Activated CD8-positive, alpha-beta memory T cell treated with anti-CD3 and anti-CD28 coated beads for 4 hours (primary cell): ENCODE results near the gene SLC9A3.

Experiments
- DNase-seq, 2 donors: peaks; one replicate each; pipeline ENCODE4 v3.0.0-alpha.2; 2020; ENCODE audit warnings: low read depth in 2 of 2

Gene SLC9A3

DNA sequence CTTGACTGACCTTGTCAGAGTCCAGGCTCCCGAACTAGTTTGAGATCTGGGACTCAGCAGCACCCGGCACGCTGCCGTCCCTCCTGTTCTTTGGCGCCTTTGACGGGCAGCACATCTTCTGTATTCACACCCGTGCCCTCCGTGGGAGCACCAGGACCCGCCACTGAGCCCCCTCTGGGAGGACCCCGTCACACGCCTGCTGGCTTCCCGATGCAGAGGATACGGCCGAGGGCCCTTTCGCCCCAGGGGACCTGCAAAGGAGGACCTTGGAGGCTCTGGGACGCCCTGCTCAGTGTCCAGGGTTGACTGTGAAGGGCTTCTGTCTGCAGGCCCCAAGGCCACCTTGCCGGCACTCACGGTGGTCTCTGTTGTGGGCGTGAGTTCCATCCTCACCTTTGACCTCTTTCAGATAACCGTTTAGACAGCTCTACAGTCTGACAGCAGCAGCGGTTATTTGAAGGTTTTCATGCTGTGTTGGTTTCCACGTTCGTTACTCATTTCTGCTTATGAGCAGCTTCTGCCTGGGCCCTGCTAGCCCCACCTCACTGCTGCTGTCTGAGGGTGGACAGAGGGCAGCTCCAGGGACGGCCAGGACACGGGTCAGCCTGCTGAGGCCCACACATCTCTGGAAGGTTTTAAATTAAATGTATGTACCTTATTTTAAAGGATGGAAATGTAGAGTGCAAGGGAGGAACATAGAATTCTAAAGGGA is 93.9 kb downstream of the SLC9A3 start:
- no peak for DNase-seq

DNA sequence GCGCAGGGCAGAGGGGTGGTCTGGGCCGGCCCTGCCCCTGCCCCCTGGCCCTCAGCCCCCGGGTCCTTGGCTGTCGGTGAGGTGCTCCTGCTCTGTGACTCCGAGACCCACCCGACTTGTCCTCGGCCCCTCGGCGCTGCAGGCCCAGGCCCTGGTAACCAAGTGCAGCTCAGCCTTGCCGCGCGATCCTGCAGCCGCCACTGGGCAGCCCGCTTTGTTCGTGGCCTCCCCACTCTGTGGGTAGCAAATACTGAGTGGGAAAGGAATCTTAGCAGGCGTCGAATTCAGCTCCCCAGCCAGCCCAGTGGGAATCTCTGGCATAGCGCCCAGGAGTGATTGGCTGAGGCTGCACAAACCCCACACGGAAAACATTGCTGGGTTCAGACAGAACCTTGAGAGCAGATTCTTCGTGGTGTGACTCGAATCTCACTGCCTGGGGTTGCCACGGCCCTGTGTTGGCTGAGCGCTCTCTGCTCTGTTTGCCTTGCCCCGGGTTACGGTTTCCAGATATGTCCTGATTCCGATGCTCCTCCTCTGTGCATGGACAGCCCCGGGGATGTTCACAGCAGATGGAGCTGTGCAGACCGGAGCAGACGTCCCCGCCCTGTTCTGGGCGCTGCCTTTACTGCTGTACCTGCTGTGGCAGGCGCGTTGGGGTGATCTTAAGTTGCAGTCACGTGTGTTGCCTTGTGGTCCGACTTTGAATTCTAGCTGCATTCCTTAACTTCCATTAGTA is 94.6 kb downstream of the SLC9A3 start:
- DNase-seq = no peak

DNA sequence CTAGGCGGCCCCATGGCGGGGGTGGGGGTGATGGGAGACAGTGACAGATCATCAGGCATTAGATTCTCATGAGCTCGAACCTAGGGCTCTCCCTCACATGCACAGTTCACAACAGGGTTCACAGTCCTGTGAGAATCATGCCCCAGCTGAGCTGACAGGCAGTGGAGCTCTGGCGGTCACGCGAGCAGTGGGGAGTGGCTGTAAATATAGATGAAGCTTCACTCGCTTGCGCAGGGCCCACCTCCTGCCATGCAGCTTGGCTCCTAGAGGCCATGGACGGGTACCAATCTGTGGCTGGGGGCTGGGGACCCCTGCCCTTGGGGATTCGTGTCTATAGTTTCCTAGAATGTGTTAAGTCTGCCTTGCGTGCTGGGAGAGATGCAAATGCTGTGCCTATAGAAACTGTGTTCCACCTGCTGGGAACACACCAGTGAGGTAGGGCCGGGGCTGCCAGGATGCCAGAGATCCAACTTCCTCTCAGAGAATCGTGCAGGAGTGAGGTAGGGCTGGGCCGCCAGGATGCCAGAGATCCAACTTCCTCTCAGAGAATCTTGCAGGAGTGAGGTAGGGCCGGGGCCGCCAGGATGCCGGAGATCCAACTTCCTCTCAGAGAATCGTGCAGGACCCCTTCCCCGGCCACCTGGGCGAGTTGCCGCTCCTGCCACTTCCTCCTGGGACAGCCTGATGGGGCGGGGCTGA is 95.3 kb downstream of the SLC9A3 start:
- no peak for DNase-seq

DNA sequence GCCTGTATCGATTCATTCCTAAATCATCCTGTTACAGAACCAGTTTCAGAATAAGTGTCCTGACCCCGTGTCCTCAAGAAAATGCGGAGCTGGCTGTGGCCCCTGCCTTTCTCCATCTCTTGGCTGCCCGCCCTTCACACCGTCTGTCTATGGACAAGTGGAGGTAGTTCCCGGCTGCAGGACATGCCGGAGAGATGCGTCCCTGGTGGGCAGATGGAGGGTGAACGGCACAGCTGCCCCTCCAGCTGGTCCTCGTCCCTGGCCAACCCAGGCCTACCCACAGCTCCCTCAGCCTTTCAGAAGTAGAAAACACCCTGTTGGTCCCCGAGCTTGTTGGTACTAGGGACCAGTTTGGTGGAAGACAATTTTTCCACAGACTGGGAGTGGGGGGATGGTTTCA is 96.0 kb downstream of the SLC9A3 start:
- no peak for DNase-seq

DNA sequence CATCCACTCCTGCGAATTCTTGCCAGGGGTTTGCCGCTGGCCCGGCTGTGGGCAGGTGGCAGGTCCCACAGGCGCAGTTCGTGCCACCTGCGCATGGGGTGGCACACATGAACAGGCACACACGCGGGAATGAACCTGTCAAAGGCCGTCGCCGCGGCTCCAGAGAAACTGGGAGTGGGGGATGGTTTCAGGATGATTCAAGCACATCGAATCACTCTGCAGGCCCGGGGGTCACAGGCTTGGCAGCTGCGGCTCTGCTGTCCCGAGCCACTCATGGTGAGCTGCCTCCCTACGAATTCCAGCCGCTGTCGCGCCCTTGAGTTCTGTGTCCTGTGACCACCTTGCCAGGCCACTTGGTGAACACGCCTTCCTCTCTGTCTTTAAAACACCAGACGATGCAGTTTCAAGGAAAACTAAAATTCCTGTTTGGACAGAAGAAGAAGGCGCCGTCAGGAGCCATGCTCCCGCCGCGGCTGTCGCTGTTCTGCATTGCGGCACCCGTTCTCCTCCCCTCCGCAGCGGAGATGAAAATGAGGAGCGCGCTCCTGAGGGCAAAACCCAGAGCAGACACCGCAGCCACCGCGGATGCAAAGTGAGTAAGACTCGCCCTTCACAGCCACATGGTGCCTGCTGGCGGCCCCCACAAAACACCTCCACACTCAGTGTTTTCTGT is 96.7 kb downstream of the SLC9A3 start:
- DNase-seq = no peak

DNA sequence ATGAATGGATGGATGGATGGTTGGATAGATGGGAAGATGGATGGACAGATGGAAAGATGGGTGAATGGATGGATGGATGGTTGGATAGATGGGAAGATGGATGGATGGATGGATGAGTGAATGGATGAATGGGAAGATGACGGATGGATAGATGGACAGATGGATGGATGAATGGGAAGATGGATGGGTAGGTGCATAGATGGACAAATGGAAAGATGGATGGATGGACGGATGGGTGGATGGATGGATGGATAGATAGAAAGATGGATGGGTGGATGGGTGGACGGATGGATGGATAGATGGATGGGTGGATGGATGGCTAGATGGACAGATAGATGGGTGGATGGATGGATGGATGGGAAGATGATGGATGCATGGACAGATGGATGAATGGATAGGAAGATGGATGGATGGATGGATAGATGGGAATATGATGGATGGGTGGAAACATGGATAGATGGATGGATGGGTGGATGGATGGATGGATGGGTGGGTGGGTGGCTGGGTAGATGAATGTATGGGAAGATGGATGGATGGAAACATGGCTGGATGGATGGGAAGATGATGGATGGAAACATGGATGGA is 97.8 kb downstream of the SLC9A3 start:
- DNase-seq = no peak

DNA sequence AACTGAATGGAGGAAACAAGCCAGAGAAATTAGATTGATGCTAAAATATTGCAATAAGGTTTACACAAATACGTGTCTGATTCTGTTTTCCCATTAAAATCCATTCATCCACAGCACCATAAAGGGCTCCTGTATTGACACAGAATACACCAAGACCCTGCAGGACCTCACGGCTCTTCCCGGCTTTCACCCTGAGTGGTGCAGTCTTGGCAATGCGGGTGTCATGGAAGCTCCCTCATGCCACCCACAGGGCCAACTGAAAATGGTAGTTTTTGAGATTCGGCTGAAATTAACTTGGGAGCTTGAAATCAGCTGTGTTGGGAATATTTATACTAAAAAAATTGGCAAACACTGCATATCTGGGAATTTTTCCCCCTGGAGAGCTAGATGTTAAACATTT is 98.5 kb downstream of the SLC9A3 start:
- no peak for DNase-seq

DNA sequence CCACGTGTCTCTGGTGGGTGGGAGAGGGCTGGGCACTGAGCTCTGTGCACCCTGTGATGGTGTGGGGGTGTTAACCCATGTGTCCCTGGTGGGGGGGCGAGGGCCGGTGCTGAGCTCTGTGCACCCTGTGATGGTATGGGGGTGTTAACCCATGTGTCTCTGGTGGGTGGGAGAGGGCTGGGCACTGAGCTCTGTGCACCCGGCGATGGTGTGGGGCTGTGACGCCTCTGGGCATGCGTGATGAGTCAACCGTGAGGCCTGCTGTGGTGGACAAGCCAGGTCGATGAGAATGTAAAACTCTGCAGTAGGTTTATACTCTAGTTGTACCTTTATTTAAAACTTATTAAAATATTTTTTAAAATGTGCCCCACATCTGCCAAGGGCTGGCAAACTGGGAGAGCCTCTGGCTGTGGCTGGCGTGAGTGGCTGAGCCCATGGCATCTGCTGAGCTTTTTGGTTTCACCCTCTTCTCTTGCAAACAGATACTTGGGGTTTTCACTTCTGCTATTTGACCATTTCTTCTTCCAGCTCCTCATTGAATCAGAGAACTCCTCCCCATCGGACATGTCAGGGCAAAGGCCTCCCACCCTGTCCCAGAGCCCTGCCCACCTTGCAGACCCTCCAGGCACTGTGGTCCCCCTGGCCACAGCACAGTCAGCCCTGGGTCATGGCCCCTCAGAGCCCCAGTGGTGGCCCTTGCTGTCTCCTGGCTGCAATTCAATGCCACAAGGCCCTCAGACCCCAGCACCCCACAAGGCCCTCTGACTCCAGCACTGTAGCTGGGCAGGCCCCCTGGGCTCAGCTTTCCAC is 99.7 kb downstream of the SLC9A3 start:
- DNase-seq = no peak

DNA sequence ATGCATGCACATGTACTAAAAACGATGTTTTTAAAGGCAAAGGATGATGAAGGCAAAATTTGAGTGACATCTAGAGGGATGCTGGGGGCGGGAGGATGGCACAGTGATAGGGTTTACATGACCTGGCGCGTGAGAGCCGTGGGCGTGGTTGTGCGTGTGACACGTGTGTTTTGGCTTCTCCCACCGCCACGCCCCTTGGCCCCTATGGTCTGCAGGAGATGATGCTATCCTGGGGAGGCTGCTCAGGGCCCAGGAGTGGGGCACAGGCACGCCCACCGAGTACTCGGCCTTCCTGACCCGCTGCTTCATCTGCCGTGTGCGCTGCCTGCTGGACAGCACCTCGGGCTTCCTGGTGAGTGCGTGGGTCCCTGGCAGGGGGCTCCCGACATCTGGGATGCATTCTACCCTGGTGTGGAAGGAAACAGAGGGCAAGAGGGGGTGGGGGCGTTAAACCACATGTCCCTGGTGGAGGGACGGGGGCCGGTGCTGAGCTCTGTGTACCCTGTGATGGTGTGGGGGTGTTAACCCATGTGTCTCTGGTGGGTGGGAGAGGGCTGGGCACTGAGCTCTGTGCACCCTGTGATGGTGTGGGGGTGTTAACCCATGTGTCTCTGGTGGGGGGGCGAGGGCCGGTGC is 100.5 kb downstream of the SLC9A3 start:
- DNase-seq = no peak

DNA sequence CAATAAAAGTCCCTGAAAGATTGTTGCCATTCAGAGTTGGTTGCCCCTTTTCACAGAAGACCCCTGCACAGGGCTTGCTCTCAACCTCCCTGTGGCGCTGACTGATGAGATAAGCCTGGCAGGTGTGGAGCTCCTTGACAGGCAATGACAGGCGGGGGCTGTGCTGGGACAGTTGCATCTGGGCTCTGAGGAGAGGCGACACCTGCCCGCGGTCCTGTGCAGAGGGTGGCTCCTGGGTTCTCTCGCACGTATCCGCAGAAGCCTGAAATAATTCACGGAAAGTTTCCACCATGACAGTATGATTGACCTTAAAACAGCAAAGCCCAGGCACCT is 101.0 kb downstream of the SLC9A3 start:
- DNase-seq = no peak

DNA sequence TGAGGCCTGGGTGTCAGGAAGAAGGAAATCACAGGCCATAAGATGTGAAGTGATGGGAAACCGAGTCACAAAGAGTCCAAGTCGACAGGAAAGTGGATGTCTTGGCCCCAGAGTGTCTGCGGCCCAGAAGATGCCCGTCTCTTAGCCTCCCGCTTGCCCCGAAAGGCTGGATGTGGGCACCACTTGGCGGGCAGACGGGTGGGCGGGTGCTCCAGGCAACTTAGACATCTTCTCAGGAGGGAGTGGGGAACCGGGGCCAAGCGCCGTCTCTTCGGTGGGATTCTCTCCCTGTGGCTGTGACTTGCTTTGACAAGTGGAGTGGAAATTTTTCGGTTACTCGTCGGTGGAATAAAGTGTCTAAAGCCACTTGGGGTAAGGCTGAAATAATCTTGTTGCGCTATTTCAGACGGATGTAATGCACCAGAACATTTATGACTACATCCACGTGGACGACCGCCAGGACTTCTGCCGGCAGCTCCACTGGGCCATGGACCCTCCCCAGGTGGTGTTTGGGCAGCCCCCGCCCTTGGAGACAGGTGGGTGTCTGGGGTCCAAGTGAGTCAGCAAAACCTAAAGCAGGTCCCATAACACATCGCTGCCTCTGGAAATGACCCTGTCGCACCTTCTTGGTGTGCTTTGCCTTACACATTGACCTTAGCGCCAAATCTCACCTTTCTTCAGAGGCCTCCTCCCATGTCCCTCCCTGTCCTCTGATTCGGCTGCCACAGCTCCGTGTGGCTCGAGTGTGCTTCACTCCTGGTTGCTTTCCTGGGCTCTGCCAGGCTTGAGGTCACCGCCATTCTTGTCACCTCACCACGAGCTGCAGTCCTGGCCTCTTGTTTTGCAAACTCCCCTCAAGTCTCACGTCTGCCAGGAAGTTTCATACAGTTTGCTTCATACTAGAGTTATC is 101.7 kb downstream of the SLC9A3 start:
- DNase-seq = no peak

DNA sequence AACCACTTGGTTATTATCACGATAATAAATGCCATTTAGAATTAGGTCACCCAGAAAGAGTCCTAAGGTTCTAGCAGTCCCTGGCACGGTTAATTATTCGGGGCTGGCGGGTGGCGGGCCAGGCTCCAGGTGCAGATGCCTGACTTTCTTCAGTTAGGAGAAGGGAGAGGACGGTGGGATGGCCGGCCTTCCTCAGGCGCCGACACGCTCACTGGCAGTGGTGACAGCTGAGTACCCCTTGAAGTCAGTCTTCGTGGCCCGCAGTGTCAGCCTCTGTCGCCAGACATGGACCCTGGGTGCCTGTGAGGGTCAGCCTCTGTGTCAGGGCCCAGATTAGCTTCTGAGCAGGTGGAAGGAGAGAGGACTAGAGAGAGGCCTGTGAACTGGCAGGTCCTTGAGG is 102.3 kb downstream of the SLC9A3 start:
- DNase-seq = no peak

DNA sequence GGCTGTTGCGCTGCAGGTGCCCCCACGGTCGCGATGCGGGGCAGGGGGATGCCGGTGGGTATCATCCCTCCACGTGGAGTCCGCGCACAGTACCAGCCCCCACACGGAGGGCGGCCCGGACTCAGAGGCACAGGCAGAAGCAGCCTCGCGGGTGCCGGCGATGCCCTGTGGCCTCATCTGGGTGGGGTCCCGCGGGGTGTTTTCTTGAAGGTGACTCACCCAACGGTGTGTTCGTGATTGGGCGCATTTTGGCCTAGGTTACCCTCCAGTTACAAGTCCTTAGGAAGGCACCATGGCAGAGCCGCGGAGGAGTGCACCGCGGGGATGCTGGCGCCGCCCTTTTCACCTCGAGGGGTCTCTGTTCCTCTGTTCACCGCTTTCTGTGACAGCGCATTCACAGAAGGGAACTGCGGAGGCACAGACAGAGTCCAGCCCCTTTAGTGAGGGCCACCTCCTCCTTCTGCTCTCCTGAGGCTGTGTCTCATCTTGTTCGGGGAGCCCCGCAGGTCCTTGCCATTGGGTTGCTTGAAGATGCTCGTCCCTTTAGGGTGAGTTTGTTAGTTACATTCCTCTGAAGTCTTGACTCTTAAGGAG is 102.9 kb downstream of the SLC9A3 start:
- DNase-seq = no peak

DNA sequence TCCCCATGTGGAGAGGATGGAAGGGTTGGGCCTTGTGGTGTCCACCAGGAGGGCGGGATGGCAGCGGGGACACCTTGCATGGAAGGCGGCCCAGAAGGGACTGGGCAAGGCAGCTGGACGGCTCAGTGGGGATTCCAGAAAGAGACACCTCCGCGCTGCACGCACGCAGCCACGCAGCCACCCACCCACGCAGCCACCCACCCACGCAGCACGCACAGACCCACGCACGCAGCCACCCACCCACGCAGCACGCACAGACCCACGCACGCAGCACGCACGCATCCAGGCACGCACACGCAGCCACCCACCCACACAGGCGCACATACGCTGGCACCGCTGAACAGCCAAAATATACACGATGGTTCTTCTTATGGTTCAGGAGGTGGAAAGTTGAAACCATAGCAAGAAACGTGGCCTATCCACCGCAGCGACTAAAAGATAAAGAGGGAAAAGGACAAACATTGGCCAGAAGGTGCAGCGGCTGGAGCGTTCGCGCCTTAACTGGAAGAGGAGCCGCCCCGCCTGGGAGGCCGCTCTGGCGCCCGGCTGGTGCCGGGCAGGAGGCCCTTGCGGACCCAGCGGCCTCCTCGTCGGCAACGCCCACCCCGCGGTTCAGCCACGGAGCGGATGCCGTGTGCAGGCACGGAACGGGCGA is 103.5 kb downstream of the SLC9A3 start:
- no peak for DNase-seq
